Dedifferentiated amniotic fluid mesenchymal stem cell (primary cell): Measurements from ENCODE around the gene HOMER3.
"Not testable (repeated sequence)": the region's sequence is repeated elsewhere in the genome, so short reads cannot be mapped to it uniquely, and the experiment has no call there.

Source experiments
- DNase-seq: peaks from one replicate; pipeline ENCODE4 v3.0.0-alpha.2; 2016; ENCODE audit errors: extremely low spot score

The HOMER3 gene

GRCh38 chr19:18924684-18925213, 16.3 kb downstream of the HOMER3 start:
- DNase-seq, result no peak

DNA sequence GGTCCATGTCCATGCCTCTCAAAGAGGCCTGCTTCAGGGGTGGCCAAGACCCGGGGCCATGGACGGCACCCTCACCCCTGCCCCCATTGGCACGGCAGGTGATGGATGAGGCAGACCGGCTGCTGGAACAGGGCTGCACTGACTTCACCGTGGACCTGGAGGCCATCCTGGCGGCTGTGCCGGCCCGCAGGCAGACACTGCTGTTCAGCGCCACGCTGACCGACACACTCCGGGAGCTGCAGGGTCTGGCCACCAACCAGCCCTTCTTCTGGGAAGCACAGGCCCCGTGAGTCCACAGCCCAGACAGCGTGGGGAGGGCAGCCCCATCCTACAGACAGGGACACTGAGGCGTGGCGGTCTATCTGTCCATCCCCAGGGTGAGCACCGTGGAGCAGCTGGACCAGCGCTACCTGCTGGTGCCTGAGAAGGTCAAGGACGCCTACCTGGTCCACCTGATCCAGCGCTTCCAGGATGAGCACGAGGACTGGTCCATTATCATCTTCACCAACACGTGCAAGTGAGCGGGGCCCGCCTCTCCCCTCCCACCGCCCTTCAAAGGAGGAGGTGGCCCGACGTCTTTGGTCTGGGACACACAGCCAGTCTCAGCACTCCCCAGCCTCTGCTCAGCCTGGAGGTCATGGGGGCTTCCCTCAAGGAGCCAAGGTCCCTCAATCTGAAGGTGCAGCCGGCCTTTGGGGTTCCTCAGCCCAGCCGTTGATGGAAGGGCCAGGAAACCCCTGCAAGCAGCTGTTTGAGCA, 18.6 kb downstream of the HOMER3 start:
- DNase-seq, result no peak

DNA sequence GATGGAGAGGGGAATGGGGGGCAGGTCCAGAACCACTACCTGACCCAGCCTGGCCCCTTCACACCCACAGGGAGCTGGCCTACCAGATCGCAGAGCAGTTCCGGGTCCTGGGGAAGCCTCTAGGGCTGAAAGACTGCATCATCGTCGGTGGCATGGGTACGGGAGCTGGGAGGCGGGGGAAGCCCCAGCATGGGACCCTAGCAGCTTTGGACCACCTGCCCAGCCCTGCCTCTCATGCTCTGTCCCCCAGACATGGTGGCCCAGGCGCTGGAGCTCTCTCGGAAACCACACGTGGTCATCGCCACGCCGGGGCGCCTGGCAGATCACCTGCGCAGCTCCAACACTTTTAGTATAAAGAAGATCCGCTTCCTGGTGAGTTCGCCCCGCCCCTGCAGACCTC, 19.4 kb downstream of the HOMER3 start:
- no peak for DNase-seq

- no peak for DNase-seq
These were observed 20.6 kb downstream of the HOMER3 start for GRCh38 chr19:18920400-18920799.

DNA sequence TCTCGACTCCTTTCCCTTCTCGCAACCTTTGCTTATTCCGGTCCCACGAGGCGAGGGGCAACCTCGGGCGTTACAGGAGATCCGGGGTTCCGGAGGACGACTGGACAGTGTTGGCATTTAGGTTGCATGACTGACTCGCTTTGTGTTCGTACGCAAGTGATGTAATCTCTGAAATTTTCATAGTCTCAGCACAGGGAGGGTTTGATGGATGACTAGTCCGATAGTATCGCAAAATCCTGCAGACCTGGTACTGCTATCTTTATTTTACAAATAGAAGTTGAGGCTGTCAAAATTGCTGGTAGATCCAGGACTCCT, 21.2 kb downstream of the HOMER3 start:
- no peak for DNase-seq

DNA sequence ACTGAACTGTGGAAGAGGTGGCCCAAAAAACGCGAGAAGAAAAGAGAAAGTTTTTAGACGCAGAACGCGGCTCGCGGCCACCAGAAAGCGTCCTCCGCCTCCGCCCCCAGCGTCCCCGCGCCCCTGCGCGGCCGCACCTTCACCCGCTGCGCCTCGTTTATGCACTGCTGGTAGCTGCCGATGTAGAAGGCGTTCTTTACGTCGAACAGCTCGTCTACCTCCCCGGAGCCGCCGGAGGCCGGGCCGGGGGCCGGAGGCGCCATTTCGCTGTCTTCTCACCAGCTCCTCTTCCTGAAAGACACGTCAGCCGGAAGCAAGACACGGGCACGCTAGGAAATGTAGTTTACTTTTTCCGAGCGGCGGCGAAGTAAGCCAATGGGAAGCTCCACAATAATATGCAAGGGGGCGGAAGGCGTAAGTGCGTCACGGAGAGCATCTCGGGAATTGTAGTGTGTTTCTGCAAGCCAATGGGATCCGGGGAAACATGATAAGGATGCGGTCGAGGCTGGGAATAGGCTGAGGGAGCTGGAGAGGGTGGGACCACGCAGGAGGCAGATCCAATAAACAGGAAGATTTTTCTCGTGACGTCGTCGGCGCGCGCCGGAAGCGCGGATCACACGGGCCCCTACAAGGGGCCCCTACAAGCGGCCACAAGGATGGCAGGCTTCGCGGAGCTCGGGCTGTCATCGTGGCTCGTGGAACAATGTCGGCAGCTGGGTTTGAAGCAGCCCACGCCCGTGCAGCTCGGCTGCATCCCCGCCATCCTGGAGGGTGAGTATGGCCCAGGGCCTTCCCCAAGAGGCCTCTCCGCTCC, 21.7 kb downstream of the HOMER3 start, which contains the start of the genes COPE and DDX49:
Gene COPE, minus strand, starts transcription at position 302 of the 814 bp plus-strand sequence. Its CDS starts 39 bp downstream, at position 263.
Gene DDX49, plus strand, starts transcription at position 630 of the 814 bp plus-strand sequence. Its CDS starts 27 bp downstream, at position 657.
- peak; percentile 100 for DNase-seq

GRCh38 chr19:18917593-18917992, 23.4 kb downstream of the HOMER3 start:
- DNase-seq, result not testable (repeated sequence)

DNA sequence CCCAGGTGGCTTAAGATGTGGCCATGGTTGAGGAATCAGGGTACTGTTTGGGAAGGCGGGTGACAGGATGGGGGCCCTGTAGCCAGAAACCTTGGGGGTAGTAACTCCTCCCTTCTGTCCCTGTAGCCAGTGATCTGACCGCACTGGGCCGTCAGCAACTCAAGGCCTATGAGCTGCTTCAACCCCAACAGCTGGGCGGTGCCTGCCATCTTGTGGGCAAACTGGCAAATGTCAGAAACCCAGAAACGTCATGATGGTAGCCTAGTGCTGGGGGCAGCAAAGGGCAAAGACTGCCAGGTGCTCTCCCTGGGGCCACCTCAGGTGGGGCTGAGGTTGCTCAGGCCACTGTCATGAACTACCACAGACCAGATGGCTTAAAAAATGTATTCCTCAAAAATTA, 25.4 kb downstream of the HOMER3 start:
- no peak for DNase-seq

GRCh38 chr19:18913466-18913865, 27.6 kb downstream of the HOMER3 start:
- no peak for DNase-seq

GRCh38 chr19:18912933-18913332, 28.1 kb downstream of the HOMER3 start:
- no peak for DNase-seq

GRCh38 chr19:18910801-18911436, 30.1 kb downstream of the HOMER3 start:
- DNase-seq, result no peak

DNA sequence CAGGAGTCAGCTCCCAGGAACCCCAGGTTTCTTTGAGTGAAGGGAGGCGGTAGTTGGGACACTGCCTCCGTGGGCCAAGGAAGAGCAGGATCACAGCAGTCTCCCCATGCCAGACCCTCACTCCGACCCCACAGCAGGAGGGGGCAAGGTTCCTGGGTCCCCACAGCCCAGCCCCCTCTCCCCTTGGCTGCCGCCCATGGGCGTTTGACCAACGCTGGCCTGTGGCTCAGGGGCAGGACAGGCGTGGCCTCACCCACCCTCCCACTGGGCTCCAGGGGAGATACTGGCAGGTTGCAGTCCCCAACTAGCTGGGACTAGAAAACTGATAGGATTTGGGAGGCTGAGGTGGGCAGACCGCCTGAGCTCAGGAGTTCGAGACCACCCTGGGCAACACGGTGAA, 31.0 kb downstream of the HOMER3 start:
- no peak for DNase-seq

DNA sequence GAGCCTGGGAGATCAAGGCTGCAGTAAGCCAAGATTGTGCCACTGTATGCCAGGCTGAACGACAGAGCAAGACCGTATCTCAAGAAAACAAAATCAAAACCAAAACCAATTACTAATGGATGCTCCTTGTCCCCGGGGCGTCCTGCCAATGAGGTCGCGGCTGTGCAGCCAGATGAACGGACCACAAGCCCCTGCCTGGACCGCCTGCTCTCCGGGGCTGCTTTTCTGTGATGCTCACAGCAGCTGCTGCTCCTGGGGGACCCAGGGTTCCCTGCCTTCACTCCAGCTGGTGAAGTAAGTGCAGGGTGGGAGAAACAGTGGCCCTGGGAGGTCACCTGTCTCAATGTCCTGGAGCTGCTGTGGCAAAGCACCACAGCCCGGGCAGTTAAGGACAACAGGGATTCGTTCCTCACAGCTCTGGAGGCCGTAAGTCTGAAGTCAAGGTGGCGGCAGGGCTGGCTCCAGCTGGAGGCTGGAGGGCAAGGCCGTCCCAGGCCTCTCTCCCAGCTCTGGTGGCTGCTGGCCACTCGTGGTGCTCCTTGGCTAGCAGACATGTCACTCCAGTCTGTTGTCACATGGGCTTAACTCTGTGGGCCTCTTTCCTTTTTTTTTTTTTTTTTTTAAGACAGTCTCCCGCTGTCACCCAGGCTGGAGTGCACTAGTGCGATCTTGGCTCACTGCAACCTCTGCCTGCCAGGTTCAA, 31.9 kb downstream of the HOMER3 start:
- no peak for DNase-seq

DNA sequence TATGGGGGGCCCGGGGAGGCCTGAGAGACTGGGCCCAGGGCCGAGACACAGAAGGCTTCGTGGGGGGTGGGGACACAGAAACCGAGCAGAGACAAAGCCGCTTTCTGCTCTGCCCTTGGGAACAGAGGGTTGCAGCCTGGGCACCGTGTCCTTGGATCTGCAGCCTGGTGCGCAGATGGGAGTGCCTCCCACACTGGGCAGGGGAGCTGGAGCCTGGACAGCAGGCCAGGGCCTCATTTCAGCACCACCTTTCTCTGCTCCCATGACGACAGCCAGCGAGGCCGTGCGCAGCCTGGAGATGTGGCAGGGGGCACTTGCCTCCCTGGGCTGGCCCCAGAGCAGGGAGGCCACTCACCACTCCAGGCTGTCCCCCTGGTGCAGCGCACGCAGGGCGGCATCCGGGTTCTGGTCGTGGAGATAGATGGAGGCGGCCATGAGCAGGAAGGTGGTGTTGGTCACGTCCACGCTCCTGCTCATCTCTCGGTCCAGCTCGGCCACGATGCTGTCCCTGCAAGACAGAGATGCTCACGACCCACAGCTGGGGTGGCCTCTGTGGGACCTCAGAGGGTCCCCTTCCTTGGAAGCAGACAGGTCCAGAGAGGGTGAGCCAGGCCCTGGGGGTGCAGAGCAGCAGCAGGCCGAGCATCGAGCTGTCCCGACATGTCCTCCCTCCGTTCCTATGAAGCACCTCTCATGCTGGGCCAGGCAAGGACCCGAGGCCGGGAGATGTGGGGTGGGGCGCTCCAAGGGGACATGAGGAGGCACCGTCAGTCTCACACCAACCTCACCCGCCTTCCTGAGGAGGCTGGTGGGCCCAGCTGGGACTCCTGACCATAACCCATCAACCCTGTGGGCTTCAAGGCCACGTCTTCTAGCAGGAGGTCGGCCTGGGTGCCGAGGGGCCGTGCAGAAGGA, 34.2 kb downstream of the HOMER3 start:
- no peak for DNase-seq

- no peak for DNase-seq
These were observed 35.3 kb downstream of the HOMER3 start for GRCh38 chr19:18905513-18906236.

GRCh38 chr19:18905058-18905456, 36.0 kb downstream of the HOMER3 start:
- DNase-seq, result no peak

DNA sequence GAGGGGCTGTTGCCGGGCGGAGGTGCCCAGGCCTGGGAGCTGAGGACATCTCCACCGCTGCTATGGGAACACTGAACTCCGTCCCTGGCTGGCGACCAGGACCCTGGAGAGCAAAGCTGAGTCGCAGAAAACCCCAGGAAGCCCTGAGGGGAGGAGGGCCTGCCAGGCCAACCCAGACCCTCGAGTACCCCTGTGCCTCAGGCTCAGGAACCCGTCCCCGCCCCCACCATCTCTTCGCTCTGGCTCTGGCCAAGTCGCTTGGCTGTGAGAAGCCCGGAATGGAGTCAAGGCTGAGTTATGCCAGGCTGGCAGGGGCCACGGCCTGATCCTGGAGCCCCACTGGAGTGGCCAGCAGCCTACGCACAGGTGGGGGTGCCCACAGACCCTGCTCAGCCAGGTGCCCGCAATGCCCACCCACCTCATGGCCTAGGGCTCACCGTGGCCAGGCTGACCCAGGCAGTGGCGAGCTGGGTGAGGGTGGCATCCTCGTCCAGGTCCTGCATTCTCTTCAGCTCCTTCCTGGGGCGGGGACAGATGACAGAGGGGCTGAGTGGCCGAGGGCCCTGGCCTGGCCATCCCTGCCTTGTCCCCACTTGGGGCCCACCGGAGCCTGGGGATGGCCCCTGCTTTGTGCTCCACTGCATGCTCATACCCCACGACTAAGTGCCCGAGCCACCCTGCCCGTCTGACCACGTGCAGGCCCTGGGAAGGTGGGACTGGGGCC, 36.5 kb downstream of the HOMER3 start:
- no peak for DNase-seq

DNA sequence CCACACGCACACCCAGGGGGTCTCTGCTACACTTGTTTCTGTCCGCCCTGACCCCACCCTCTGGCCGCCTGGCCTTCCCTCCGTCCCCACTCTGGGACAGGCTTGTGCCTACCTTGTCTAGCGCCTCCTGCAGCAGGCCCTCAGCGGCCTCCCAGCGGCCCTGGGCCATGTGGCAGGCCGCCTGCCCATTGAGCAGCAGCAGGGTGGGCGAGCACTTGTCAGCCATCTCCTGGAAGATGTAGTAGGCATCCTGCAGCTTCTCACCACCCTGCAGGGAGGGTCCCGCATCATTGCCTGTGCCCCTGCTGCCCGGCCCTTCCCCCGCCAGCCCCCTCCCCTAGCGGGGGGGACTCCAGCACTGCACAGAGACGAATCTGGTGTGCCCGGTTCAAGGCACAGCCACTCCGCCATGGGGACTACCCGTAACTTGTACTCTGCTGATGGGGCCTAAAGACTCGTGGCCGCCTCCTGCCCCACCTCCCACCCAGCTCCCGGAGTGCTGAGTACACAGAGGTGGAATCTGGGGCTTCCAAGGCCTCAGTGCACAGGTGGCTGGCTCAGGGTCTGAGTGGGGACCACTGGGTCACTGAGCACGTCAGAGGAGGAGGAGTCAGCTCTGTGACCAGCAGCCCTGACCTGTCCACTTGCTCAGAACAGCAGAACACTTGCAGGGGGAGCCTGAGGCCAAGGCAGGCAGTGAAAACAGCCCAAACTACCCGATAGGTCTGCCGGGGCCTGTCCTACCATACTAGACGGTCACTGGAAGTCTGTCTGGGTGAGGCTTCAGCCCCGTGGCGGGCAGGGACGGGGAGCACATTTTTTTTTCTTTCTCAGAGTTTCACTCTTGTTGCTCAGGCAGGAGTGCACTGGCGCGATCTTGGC, 37.6 kb downstream of the HOMER3 start:
- no peak for DNase-seq
